Measurements from ENCODE around the gene ENOX1.

The ENOX1 gene

GRCh38 chr13:43785261-43785649 lies 1.5 kb downstream of the ENOX1 start:
- no peak for DNase-seq

GRCh38 chr13:43784496-43784895 lies 2.3 kb downstream of the ENOX1 start:
- DNase-seq: no peak

GRCh38 chr13:43783820-43784219 lies 3.0 kb downstream of the ENOX1 start:
- DNase-seq: peak; percentile 56

- no peak for DNase-seq
These were observed 4.1 kb downstream of the ENOX1 start for GRCh38 chr13:43782686-43783085.

GRCh38 chr13:43780666-43781065 lies 6.1 kb downstream of the ENOX1 start:
- no peak for DNase-seq

- DNase-seq: peak; percentile 62
These were observed 10.2 kb downstream of the ENOX1 start for GRCh38 chr13:43776501-43777079.

GRCh38 chr13:43776006-43776405 lies 10.8 kb downstream of the ENOX1 start:
- DNase-seq: peak; percentile 42

GRCh38 chr13:43773602-43774001 lies 13.2 kb downstream of the ENOX1 start:
- no peak for DNase-seq

GRCh38 chr13:43770871-43771270 lies 15.9 kb downstream of the ENOX1 start:
- DNase-seq: no peak

GRCh38 chr13:43769529-43769928 lies 17.2 kb downstream of the ENOX1 start:
- DNase-seq: no peak

- DNase-seq: no peak
These were observed 19.3 kb downstream of the ENOX1 start for GRCh38 chr13:43767341-43767931.

GRCh38 chr13:43766725-43767124 lies 20.0 kb downstream of the ENOX1 start:
- DNase-seq: no peak

GRCh38 chr13:43764349-43764748 lies 22.4 kb downstream of the ENOX1 start:
- DNase-seq: no peak

GRCh38 chr13:43763143-43763759 lies 23.5 kb downstream of the ENOX1 start:
- DNase-seq: no peak

- DNase-seq: no peak
These were observed 25.0 kb downstream of the ENOX1 start for GRCh38 chr13:43761616-43762315.

- no peak for DNase-seq
These were observed 26.5 kb downstream of the ENOX1 start for GRCh38 chr13:43760257-43760656.

- no peak for DNase-seq
These were observed 27.9 kb downstream of the ENOX1 start for GRCh38 chr13:43758834-43759233.

GRCh38 chr13:43757266-43757665 lies 29.5 kb downstream of the ENOX1 start:
- no peak for DNase-seq

- DNase-seq: no peak
These were observed 30.9 kb downstream of the ENOX1 start for GRCh38 chr13:43755844-43756243.

- DNase-seq: peak; percentile 41
These were observed 35.1 kb downstream of the ENOX1 start for GRCh38 chr13:43751624-43752023.

GRCh38 chr13:43749503-43749902 lies 37.3 kb downstream of the ENOX1 start:
- no peak for DNase-seq

GRCh38 chr13:43744261-43745031 lies 42.3 kb downstream of the ENOX1 start:
- no peak for DNase-seq

GRCh38 chr13:43742911-43743310 lies 43.9 kb downstream of the ENOX1 start:
- DNase-seq: no peak

Data from fibroblast of upper back skin (primary cell).